Measurements from ENCODE around the gene RHOBTB1. TPM values are rescaled to one million over a fixed set of nuclear protein-coding genes. Genes with fewer than 3 reads are reported as not detected.

RHOBTB1 gene
- total RNA-seq, 2 experiments from 2014 or later: not detected

GRCh38 chr10:60913657-60914056 lies 30.3 kb downstream of the RHOBTB1 start:
- TF ChIP-seq EZH2phosphoT487 (IDR thresholded peaks at IDR 0.05; ENCODE audit: borderline replicate concordance, low read depth, low read length): no peak
- TF ChIP-seq CTCF (conservative IDR thresholded peaks at IDR 0.05; ENCODE audit: low read length): no peak
- Histone ChIP-seq H3K27ac (ENCODE audit: low read depth, low read length, poor library complexity, severe bottlenecking) (no peak overlapping the region), H3K9me3 (ENCODE audit: low read length) (no peaks in the 10 kb centered on the region), H4K20me1 (ENCODE audit: insufficient read depth, low read length) (no peaks in the 10 kb centered on the region), H3K4me2 (ENCODE audit: low read length) (no peak overlapping the region), H3K4me3 (ENCODE audit: low read depth, low read length, poor library complexity, severe bottlenecking) (no peak overlapping the region), H2AFZ (ENCODE audit: low read length) (no peak overlapping the region), H3K9me2 (ENCODE audit: insufficient read depth, low read length) (no peaks in the 10 kb centered on the region), H3K36me3 (ENCODE audit: insufficient read depth, low read length) (no peaks in the 10 kb centered on the region), H3K4me1 (ENCODE audit: insufficient read depth, low read length, poor library complexity, severe bottlenecking) (peaks cover 8% of the 10 kb centered on the region), H3K79me2 (ENCODE audit: insufficient read depth, low read depth, low read length) (no peaks in the 10 kb centered on the region)
- BruUV-seq (replicated peaks): no TSS peak
- POLR2A ChIA-PET: no interaction called here
- DNase-seq (ENCODE audit: low spot score): no peak
- intact Hi-C loops (cut with micrococcal nuclease; ENCODE audit: unreplicated experiment): loop anchor here (10.0 kb wide), 1 partner anchor 679 kb away; no protein-coding TSS in a partner anchor
- CTCF ChIA-PET (ENCODE audit: unreplicated experiment): no interaction called here

- no peak for DNase-seq (ENCODE audit: low spot score)
- no peak overlapping the region for H3K27ac ChIP-seq (ENCODE audit: low read depth, low read length, poor library complexity, severe bottlenecking)
- no peaks in the 10 kb centered on the region for H3K9me2 ChIP-seq (ENCODE audit: insufficient read depth, low read length)
- no peak overlapping the region for H3K4me2 ChIP-seq (ENCODE audit: low read length)
- ChIA-PET POLR2A (no interaction called here), CTCF (ENCODE audit: unreplicated experiment) (no interaction called here)
- H3K4me3 ChIP-seq (ENCODE audit: low read depth, low read length, poor library complexity, severe bottlenecking): no peak overlapping the region
- no peaks in the 10 kb centered on the region for H4K20me1 ChIP-seq (ENCODE audit: insufficient read depth, low read length)
- no peak overlapping the region for H2AFZ ChIP-seq (ENCODE audit: low read length)
- no peak for TF ChIP-seq CTCF (conservative IDR thresholded peaks at IDR 0.05; ENCODE audit: low read length)
- H3K9me3 ChIP-seq (ENCODE audit: low read length): no peaks in the 10 kb centered on the region
- no peaks in the 10 kb centered on the region for H3K36me3 ChIP-seq (ENCODE audit: insufficient read depth, low read length)
- BruUV-seq (replicated peaks): no TSS peak
- no peaks in the 10 kb centered on the region for H3K79me2 ChIP-seq (ENCODE audit: insufficient read depth, low read depth, low read length)
- intact Hi-C loops (cut with micrococcal nuclease; ENCODE audit: unreplicated experiment): loop anchor here (10.0 kb wide), 1 partner anchor 678 kb away; no protein-coding TSS in a partner anchor
- peaks cover 8% of the 10 kb centered on the region for H3K4me1 ChIP-seq (ENCODE audit: insufficient read depth, low read length, poor library complexity, severe bottlenecking)
Observed at GRCh38 chr10:60913071-60913470, 30.9 kb downstream of the RHOBTB1 start.

DNA sequence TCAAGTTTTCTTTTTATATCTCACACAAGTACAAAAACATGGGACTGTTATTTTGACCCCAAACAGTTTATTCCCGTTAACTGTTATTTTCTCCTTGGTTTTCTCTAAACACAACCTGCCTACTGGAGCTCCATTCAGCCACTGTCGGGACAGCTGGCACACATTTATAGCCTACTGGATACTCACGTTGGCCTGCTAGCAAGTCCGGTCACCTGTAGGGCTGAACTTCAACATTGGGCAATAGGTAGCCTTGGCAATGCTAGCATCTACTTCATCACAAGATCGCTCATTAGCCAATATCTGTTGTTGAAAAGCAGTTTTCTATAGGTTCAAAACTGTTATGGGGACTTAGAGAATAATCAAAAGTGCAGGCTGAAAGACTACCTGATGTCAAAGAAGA lies 32.3 kb downstream of the RHOBTB1 start:
- Histone ChIP-seq H3K4me3 (ENCODE audit: low read depth, low read length, poor library complexity, severe bottlenecking) (no peak overlapping the region), H3K9me3 (ENCODE audit: low read length) (no peaks in the 10 kb centered on the region), H3K9me2 (ENCODE audit: insufficient read depth, low read length) (no peaks in the 10 kb centered on the region), H3K4me1 (ENCODE audit: insufficient read depth, low read length, poor library complexity, severe bottlenecking) (peaks cover 8% of the 10 kb centered on the region), H3K27ac (ENCODE audit: low read depth, low read length, poor library complexity, severe bottlenecking) (no peak overlapping the region), H3K4me2 (ENCODE audit: low read length) (no peak overlapping the region), H3K36me3 (ENCODE audit: insufficient read depth, low read length) (no peaks in the 10 kb centered on the region), H2AFZ (ENCODE audit: low read length) (no peak overlapping the region), H3K79me2 (ENCODE audit: insufficient read depth, low read depth, low read length) (no peaks in the 10 kb centered on the region), H4K20me1 (ENCODE audit: insufficient read depth, low read length) (no peaks in the 10 kb centered on the region)
- ChIA-PET POLR2A (interaction anchor here (0.6 kb wide), 1 partner anchor 24 kb away, joined by 3 read pairs; no protein-coding TSS in a partner anchor), CTCF (ENCODE audit: unreplicated experiment) (no interaction called here)
- no peak for DNase-seq (ENCODE audit: low spot score)
- no TSS peak for BruUV-seq (replicated peaks)
- intact Hi-C loops (cut with micrococcal nuclease; ENCODE audit: unreplicated experiment): loop anchor here (10.0 kb wide), 1 partner anchor 677 kb away; no protein-coding TSS in a partner anchor
- TF ChIP-seq EZH2phosphoT487 (IDR thresholded peaks at IDR 0.05; ENCODE audit: borderline replicate concordance, low read depth, low read length) (no peak), CTCF (conservative IDR thresholded peaks at IDR 0.05; ENCODE audit: low read length) (no peak)

Measured in OCI-LY7 (cell line).